ENCODE data around the gene DROSHA. TPM values are rescaled to one million over a fixed set of nuclear protein-coding genes. Genes with fewer than 3 reads are reported as not detected.

DROSHA gene
- total and polyA plus RNA-seq, 10 of the 15 experiments (the other 5 are each of a cell fraction or from before 2014, with no cell fraction given), result 27.9 to 55.0 (median 37.6) TPM

DNA sequence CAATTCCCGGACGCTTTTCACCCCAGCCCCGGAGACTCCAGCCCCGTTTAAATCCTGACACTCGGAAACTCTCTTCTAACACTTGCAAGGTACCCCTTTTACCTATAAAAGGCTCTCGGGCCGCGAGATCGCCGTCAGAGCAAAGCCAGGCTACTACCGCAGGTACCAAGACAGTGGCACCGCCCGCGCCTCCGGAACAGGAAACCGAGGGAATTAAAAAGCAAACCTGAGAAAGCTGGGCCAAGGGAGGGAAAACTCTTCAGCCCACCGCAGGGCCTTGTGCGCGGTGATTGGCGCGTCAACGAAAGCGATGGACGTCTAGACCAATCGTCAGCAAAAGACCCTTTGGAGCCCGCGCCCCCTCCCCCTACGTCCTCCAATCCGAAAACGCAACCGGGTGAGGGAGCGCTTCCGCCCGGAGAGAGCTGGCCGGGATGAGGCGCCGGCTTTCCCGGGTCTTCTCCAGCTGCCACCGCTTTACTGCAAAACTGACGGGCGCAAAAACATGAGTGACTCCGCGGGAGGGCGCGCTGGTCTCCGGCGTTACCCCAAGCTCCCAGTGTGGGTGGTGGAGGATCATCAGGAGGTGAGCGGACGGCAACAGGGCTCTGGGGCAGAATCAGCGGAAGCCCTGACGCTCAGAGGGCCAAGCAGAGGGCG lies at the start of gene DROSHA, which contains the start of gene C5orf22 (continued):
- TF ChIP-seq, protein P1, sequence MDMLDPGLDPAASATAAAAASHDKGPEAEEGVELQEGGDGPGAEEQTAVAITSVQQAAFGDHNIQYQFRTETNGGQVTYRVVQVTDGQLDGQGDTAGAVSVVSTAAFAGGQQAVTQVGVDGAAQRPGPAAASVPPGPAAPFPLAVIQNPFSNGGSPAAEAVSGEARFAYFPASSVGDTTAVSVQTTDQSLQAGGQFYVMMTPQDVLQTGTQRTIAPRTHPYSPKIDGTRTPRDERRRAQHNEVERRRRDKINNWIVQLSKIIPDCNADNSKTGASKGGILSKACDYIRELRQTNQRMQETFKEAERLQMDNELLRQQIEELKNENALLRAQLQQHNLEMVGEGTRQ (IDR thresholded peaks at IDR 0.05; ENCODE audit: borderline replicate concordance, low read depth, low read length), result no peak
- TF ChIP-seq DPF2 (IDR thresholded peaks at IDR 0.05) (peak; percentile 78), RFX5 (IDR thresholded peaks at IDR 0.05; ENCODE audit: low read depth, low read length) (0 out of 2 replicates have a peak, but pooled peaks have one; percentile 52), EED (IDR thresholded peaks at IDR 0.05; ENCODE audit: low read depth) (peak; percentile 83), HDAC6 (IDR thresholded peaks at IDR 0.05; ENCODE audit: unreplicated experiment) (no peak), ZSCAN29 (IDR thresholded peaks at IDR 0.05) (no peak), CREM (IDR thresholded peaks at IDR 0.05; ENCODE audit: low read depth) (peak; percentile 68; the same call in 1 of the 2 replicates), BMI1 (IDR thresholded peaks at IDR 0.05; ENCODE audit: borderline replicate concordance) (no peak), MTA2 (IDR thresholded peaks at IDR 0.05; ENCODE audit: low read depth) (peak; percentile 84)
- TF ChIP-seq, protein P2, sequence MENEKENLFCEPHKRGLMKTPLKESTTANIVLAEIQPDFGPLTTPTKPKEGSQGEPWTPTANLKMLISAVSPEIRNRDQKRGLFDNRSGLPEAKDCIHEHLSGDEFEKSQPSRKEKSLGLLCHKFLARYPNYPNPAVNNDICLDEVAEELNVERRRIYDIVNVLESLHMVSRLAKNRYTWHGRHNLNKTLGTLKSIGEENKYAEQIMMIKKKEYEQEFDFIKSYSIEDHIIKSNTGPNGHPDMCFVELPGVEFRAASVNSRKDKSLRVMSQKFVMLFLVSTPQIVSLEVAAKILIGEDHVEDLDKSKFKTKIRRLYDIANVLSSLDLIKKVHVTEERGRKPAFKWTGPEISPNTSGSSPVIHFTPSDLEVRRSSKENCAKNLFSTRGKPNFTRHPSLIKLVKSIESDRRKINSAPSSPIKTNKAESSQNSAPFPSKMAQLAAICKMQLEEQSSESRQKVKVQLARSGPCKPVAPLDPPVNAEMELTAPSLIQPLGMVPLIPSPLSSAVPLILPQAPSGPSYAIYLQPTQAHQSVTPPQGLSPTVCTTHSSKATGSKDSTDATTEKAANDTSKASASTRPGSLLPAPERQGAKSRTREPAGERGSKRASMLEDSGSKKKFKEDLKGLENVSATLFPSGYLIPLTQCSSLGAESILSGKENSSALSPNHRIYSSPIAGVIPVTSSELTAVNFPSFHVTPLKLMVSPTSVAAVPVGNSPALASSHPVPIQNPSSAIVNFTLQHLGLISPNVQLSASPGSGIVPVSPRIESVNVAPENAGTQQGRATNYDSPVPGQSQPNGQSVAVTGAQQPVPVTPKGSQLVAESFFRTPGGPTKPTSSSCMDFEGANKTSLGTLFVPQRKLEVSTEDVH (IDR thresholded peaks at IDR 0.05; ENCODE audit: low read depth, partially characterized antibody), result peak; percentile 83
- TF ChIP-seq, protein P3, sequence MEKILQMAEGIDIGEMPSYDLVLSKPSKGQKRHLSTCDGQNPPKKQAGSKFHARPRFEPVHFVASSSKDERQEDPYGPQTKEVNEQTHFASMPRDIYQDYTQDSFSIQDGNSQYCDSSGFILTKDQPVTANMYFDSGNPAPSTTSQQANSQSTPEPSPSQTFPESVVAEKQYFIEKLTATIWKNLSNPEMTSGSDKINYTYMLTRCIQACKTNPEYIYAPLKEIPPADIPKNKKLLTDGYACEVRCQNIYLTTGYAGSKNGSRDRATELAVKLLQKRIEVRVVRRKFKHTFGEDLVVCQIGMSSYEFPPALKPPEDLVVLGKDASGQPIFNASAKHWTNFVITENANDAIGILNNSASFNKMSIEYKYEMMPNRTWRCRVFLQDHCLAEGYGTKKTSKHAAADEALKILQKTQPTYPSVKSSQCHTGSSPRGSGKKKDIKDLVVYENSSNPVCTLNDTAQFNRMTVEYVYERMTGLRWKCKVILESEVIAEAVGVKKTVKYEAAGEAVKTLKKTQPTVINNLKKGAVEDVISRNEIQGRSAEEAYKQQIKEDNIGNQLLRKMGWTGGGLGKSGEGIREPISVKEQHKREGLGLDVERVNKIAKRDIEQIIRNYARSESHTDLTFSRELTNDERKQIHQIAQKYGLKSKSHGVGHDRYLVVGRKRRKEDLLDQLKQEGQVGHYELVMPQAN (conservative IDR thresholded peaks at IDR 0.05), result peak; percentile 22; the same call in 1 of the 2 replicates
- TF ChIP-seq, protein P4, sequence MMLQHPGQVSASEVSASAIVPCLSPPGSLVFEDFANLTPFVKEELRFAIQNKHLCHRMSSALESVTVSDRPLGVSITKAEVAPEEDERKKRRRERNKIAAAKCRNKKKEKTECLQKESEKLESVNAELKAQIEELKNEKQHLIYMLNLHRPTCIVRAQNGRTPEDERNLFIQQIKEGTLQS (IDR thresholded peaks at IDR 0.05; ENCODE audit: borderline replicate concordance, extremely low read depth, low read depth, low read length), result no peak
- TF ChIP-seq, protein P5, sequence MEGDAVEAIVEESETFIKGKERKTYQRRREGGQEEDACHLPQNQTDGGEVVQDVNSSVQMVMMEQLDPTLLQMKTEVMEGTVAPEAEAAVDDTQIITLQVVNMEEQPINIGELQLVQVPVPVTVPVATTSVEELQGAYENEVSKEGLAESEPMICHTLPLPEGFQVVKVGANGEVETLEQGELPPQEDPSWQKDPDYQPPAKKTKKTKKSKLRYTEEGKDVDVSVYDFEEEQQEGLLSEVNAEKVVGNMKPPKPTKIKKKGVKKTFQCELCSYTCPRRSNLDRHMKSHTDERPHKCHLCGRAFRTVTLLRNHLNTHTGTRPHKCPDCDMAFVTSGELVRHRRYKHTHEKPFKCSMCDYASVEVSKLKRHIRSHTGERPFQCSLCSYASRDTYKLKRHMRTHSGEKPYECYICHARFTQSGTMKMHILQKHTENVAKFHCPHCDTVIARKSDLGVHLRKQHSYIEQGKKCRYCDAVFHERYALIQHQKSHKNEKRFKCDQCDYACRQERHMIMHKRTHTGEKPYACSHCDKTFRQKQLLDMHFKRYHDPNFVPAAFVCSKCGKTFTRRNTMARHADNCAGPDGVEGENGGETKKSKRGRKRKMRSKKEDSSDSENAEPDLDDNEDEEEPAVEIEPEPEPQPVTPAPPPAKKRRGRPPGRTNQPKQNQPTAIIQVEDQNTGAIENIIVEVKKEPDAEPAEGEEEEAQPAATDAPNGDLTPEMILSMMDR (IDR thresholded peaks at IDR 0.05 in 2 of 3, conservative IDR thresholded peaks at IDR 0.05 in 1 of 3; ENCODE audit: control insufficient read depth in 2 of 3, extremely low read depth in 1 of 3, insufficient read depth in 1 of 3, low read depth in 3 of 3, low read length in 3 of 3), result peak in 1 of 3 experiments; percentile 4; a peak in 1 of 6 replicates
- TF ChIP-seq, protein P6, sequence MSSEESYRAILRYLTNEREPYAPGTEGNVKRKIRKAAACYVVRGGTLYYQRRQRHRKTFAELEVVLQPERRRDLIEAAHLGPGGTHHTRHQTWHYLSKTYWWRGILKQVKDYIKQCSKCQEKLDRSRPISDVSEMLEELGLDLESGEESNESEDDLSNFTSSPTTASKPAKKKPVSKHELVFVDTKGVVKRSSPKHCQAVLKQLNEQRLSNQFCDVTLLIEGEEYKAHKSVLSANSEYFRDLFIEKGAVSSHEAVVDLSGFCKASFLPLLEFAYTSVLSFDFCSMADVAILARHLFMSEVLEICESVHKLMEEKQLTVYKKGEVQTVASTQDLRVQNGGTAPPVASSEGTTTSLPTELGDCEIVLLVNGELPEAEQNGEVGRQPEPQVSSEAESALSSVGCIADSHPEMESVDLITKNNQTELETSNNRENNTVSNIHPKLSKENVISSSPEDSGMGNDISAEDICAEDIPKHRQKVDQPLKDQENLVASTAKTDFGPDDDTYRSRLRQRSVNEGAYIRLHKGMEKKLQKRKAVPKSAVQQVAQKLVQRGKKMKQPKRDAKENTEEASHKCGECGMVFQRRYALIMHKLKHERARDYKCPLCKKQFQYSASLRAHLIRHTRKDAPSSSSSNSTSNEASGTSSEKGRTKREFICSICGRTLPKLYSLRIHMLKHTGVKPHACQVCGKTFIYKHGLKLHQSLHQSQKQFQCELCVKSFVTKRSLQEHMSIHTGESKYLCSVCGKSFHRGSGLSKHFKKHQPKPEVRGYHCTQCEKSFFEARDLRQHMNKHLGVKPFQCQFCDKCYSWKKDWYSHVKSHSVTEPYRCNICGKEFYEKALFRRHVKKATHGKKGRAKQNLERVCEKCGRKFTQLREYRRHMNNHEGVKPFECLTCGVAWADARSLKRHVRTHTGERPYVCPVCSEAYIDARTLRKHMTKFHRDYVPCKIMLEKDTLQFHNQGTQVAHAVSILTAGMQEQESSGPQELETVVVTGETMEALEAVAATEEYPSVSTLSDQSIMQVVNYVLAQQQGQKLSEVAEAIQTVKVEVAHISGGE (CRISPR knock-in tag; IDR thresholded peaks at IDR 0.05), result no peak
